Stimulated activated CD8-positive, alpha-beta memory T cell treated with anti-CD3 and anti-CD28 coated beads, Interleukin-2, amount 100 ng/mL, for 48 hours (primary cell): Measurements from ENCODE around the gene TMEM54.

ENCODE experiments used
- DNase-seq, 2 donors: peaks; one replicate each; pipeline ENCODE4 v3.0.0-alpha.2; 2020; ENCODE audit warnings: low read depth in 2 of 2

The TMEM54 gene

GRCh38 chr1:32895325-32896215 is 5.6 kb downstream of the TMEM54 start:
- no peak for DNase-seq

DNA sequence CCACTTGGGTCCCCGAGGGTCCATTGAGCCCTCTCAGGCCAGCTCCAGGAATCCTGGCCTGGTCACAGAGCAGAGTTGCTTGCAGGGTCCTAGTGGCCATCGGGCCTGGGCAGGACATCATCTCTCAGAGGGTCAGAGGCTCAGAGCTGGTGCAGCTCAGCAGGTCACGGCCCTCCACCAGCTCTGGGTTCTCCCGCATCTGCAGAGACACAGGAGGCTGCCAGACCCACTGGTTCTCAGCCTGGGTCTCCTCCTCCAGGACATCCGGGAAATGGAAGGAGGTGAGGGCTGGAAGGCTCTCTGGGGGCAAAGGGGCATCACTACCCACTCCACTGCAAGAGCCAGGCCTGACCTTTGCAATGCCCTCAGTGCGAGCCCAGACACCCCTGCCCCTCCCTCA is 6.5 kb downstream of the TMEM54 start:
- no peak for DNase-seq

- DNase-seq = no peak
These were observed 7.1 kb downstream of the TMEM54 start for GRCh38 chr1:32894019-32894600.

DNA sequence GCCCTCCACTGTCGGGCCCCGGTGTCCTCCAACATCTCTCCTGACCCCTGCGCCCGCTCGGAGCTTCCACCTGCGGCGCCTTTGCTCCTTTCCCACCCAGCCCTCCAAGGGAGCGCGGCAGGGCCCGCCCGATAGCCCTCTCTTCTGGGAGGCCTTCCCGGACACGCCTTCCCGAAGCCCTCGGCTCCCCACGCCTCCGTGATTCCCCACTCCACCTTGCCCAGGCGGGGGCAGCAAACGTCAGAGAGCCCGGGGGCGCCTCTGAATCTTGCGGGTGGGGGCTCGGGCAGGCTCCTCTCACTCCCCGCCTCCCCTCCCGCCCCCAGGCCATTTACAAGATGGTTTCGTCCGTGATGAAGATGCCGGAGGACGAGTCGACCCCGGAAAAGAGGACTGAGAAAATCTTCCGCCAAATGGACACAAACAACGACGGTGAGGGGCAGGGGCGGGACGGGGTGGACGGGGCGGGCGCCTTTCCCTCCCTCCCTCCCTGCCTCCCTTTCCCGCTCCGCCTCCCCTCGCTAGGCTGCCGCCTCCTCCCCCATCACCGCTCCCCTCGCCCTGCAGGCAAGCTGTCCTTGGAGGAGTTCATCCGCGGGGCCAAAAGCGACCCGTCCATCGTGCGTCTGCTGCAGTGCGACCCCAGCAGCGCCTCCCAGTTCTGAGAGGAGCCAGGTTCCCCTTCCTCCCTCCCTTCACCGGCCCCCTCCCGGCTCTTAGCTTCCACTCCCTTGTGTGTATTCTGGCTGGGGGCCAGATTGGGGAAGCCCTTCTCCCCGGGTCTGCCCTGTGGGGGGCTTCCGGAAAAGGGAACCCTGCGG is 7.8 kb downstream of the TMEM54 start:
- DNase-seq = no peak

DNA sequence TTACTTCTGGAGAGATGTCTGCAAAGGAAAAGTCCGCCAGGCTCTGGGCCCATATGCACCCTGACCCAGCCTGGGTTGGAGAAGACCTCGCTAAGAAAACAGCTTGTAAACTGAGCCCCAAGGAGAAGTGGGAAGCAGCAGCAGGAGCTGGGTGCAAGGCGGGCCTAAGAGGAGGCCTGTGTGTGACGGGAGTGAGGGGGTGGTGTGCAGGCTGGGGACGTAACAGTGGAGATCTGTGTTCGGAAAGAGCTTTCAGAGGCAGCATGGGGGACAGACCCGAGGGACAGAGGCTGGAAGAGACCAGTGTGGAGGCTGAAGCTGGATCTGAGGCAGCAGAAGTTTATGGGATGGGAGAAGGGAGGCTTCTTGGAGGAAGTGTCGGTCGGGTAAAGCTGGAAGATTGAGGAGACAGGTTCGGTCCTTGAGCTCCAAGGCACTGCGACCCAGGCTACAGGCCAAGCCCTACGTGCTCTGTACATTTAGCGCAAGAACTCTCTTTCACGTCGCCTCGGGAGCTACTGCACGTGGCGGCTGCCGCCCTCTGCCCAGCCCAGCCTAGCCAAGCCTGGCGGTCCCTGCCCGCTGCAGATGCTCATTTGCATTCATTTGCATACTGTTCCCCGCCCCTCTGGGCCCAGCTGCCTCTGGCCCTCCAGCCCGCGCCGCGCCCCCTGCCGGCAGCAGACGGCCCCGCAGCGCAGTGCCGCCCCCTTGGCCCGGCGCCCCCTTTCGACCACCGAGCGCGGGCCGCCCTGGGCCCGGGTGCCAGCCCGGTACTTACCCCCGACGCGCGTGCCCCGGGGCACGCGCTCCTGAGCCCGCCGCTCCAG is 8.6 kb downstream of the TMEM54 start:
- DNase-seq = peak; percentile 38 to 45

GRCh38 chr1:32891630-32892029 is 9.6 kb downstream of the TMEM54 start:
- no peak for DNase-seq

DNA sequence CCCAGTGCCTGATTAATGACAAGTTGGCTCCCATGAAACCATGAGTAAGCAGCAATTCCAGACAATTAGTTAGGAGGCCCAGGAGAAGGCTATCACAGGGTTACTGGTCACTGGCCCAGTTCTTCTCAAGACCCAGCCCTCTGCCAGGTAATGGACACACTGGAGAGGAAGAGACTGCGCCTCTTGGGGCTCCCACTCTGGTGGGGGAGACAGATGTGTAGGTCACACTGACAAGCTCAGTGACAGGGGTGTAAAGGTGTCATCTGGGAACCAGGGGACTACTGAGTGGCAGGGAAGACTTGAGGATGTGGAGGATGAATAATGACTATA is 10.0 kb downstream of the TMEM54 start:
- DNase-seq = no peak

GRCh38 chr1:32890516-32891240 is 10.5 kb downstream of the TMEM54 start:
- DNase-seq = no peak

- no peak for DNase-seq
These were observed 11.4 kb downstream of the TMEM54 start for GRCh38 chr1:32889731-32890278.

GRCh38 chr1:32888677-32889420 is 12.3 kb downstream of the TMEM54 start:
- no peak for DNase-seq

GRCh38 chr1:32888134-32888533 is 13.1 kb downstream of the TMEM54 start:
- DNase-seq = no peak

DNA sequence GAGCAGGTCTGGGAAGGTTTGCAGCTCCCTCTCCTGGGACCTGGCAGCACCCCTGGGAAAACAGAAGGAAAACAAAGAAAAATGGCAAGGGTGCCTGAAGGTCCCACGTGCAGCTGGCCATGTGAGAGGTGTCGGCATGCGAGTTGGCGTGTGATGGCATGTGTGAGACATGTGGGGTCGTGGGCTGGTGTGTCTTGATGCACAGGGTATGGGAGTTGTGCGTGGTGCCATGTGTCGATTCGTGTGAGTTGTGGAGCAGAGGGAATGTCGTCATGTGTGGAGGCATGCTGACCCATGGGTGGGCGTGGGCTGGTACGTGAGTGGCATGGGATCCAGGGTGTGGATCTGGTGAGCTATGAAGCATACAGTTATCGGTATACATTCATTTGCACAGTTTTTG is 13.6 kb downstream of the TMEM54 start:
- DNase-seq = no peak

DNA sequence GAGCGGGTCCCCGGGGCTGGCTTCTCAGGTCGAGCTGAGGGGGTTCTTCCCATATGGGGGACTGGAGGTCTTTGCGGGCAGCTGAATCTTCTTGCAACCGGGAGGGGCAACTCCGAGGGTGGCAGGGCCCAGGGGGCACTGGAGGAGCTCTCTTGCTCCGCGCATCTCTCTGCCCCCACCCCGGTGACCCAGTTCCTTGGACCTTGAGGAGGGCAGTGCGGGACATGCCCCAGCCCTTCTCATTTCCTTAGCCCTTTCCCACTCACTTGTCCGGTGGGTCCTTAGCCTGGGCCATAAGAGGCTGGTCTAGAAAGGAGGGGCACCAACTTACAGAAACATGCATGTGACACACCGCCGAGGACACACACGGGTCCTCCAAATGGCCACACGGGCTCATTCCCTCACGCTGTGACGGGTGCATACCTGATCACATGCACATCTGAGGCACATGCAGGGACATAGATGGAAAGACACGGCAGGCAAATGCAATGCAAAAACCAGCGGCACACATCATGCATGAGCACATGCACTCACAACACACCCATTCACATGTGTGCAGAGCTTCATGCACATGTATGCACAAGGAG is 14.3 kb downstream of the TMEM54 start:
- no peak for DNase-seq

DNA sequence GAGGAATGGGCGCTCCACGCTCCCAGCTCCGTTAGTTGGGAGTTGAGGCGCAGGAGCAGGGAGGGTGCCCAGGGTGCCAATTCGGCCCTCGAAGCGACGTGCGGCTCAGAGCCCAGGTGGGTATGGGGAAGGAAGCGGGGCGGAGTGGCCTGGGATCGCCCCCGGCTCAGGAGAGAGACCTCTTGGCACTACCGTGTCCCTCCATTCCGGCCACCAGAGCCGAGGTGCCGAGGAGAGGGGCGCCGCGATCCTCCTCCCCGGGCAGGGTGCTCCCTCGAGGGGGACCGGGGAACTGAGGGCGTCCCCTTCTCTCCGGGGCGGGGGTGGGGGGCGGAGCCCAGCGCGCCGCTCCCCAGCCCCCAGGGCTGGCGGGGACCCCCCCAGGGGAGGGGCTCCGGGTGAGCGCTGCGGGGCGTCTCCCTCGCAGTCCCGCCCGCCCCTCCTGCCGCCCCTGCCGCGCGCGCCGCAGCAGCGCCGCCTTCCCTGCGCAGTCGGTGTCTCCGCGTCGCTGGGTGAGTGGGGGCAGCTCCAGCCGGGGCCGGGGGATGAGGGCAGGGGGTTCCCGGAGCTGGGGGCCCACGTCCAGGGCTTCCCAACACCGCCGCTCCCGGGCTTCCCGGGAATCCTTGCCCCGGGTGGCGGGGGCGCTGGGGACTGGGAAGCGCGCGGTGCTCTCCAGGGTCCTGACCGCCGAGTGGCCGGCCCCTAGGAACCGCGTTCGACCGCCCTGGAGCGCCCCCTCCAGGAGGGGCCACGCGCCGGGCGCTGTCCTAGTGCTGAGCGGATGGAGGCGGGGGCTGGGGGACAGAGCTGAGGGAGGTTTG is 15.0 kb downstream of the TMEM54 start, which contains the start of gene HPCA:
Gene HPCA (plus strand): TSS at position 488 of the 824 bp plus-strand sequence. CDS start 2,408 bp downstream, outside the sequence.
- DNase-seq = peak; percentile 27 to 40

- no peak for DNase-seq
These were observed 15.5 kb downstream of the TMEM54 start for GRCh38 chr1:32885676-32886003.

- no peak for DNase-seq
These were observed 16.5 kb downstream of the TMEM54 start for GRCh38 chr1:32884726-32885125.

GRCh38 chr1:32884032-32884372 is 17.2 kb downstream of the TMEM54 start:
- DNase-seq = no peak

DNA sequence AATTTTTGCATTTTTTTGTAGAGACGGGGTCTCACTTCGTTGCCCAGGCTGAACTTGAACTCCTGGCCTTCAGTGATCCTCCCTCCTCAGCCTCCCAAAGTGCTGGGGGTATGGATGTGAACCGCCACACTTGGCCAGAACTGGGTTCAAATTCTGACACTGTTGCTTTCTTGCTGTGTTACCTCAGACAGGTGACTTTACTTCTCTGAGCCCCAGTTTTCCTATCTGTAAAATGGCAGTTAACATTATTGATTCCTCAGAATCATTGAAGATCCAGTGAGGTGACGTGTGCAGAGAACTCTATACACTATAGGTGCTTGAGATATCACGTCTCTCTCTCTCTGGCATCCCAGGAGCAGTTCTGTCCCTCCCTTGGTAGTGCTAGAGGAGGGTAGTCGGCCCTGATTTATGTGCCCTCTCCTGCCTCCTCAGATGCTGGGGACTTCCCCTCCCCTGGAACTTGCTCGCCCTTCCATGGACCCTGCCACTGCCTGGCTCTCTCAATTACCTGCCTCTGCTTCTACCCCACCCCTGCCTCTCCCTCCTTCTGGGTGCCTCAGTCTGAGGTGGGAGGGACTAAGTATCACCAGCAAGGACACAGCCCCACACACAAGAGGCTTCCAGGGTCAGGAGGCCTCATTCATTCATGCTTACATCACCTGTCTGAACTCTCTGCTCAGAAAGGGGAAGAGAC is 17.7 kb downstream of the TMEM54 start:
- no peak for DNase-seq
